A673 (cell line): ENCODE measurements around the gene AP2B1.

Experiments used
- CTCF ChIP-seq: fragments of 300-800, 200-600 bp; sonication (generic); conservative IDR thresholded peaks from 2 replicates; pipeline ENCODE4 v1.5.1; 2017; ENCODE audit warnings: low read depth, mild to moderate bottlenecking, antibody characterized with exemption, low read length, moderate library complexity, mixed read lengths
- EZH2 ChIP-seq: fragments of 200-600 bp; sonication (generic); IDR thresholded peaks from 2 replicates; pipeline ENCODE4 v1.6.1; 2017; ENCODE audit warnings: borderline replicate concordance, low read depth, mild to moderate bottlenecking, mixed read lengths, antibody characterized with exemption, low read length; ENCODE audit not compliant: poor library complexity, severe bottlenecking

DNA sequence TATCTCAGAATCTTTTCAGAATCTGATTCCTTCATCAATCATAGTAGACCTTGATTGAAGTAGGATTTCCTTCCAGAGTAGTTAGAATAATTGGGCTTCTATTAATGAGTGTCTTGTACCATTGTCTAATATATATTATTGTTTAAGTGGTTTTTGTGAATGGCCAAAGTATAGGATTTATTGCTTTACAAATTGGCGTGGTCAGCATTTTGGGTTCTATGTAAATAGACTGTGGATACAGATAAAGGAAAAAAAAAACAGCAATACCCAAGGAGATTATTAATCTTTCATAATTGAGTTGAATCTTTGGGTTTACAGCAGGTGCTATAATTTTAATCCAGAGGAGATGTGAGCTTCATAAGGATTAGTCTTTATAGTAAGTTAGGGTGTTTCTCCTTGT lies 64.3 kb downstream of the AP2B1 start:
- TF ChIP-seq EZH2 (no peak), CTCF (no peak)
